ENCODE data around the gene CDH13. TPM values are rescaled to one million over a fixed set of nuclear protein-coding genes. Genes with fewer than 3 reads are reported as not detected.

Gene CDH13
- total and polyA plus RNA-seq, 9 of the 15 experiments (the other 6 are each of a cell fraction or from before 2014, with no cell fraction given) = 0.03 TPM; not detected in 8

GRCh38 chr16:83807710-83808572 is 1181.2 kb downstream of the CDH13 start, which contains the start of gene HSBP1 (continued):
- TF ChIP-seq ZFP91 (CRISPR knock-in tag; IDR thresholded peaks at IDR 0.05) (no peak), NCOA2 (IDR thresholded peaks at IDR 0.05; ENCODE audit: partially characterized antibody in 2 of 2) (no peak), SFPQ (IDR thresholded peaks at IDR 0.05; ENCODE audit: low read depth, low read length) (no peak), ZBTB26 (CRISPR knock-in tag; IDR thresholded peaks at IDR 0.05) (no peak), BRF1 (IDR thresholded peaks at IDR 0.05; ENCODE audit: borderline replicate concordance, extremely low read depth, insufficient read length) (no peak), NFE2L1 (tag; IDR thresholded peaks at IDR 0.05; ENCODE audit: borderline replicate concordance, low read depth) (no peak), MCM3 (IDR thresholded peaks at IDR 0.05) (no peak), SMAD1 (IDR thresholded peaks at IDR 0.05; ENCODE audit: low read depth, low read length, partially characterized antibody) (peak; percentile 36), MCM5 (IDR thresholded peaks at IDR 0.05; ENCODE audit: low read depth) (no peak), CREB1 (IDR thresholded peaks at IDR 0.05) (0 out of 2 replicates have a peak, but pooled peaks have one; percentile 19), CREB1 (CRISPR knock-in tag; IDR thresholded peaks at IDR 0.05) (0 out of 2 replicates have a peak, but pooled peaks have one; percentile 29), ZNF140 (CRISPR knock-in tag; IDR thresholded peaks at IDR 0.05) (no peak), HMBOX1 (IDR thresholded peaks at IDR 0.05) (no peak), HLTF (IDR thresholded peaks at IDR 0.05) (no peak), ESRRB (CRISPR knock-in tag; IDR thresholded peaks at IDR 0.05; ENCODE audit: borderline replicate concordance) (no peak), TRIM25 (IDR thresholded peaks at IDR 0.05; ENCODE audit: borderline replicate concordance) (no peak), ZNF583 (CRISPR knock-in tag; IDR thresholded peaks at IDR 0.05) (0 out of 2 replicates have a peak, but pooled peaks have one; percentile 21), ZNF408 (CRISPR knock-in tag; IDR thresholded peaks at IDR 0.05; ENCODE audit: low read depth) (no peak)

All from K562 (cell line).